Left ventricle myocardium inferior (tissue), 1 donor: ENCODE measurements around the gene SULT2B1. TPM values are rescaled to one million over a fixed set of nuclear protein-coding genes. Genes with fewer than 3 reads are reported as not detected.

ENCODE experiments used
- DNase-seq: peaks from one replicate; pipeline ENCODE4 v3.0.0-alpha.2; 2020
- H3K27ac ChIP-seq: fragments of 200-600 bp; replicated peaks from 2 replicates; pipeline ENCODE4 v1.8.0; 2021
- H3K27me3 ChIP-seq: fragments of 200-600 bp; 2 replicates; pipeline ENCODE4 v1.8.0; 2021; ENCODE audit warnings: low read depth
- H3K36me3 ChIP-seq: fragments of 200-600 bp; 2 replicates; pipeline ENCODE4 v1.8.0; 2021
- H3K4me1 ChIP-seq: fragments of 200-600 bp; 2 replicates; pipeline ENCODE4 v1.8.0; 2021
- H3K4me3 ChIP-seq: fragments of 200-600 bp; 2 replicates; pipeline ENCODE4 v1.8.0; 2021; ENCODE audit warnings: mild to moderate bottlenecking, moderate library complexity
- H3K9me3 ChIP-seq: fragments of 200-600 bp; replicated peaks from 2 replicates; pipeline ENCODE4 v1.8.0; 2021
- intact Hi-C: fragments of 100-400 bp; cut with micrococcal nuclease; formaldehyde crosslinking; loops from one replicate; pipeline ENCODE4 v1.11.0; 2022
- total RNA-seq: library from RNA; stranded (reverse); fragmentation: NEBNext Ultra II Directional; extraction: Animal tissue kit (Norgen Biotek cat#: 25700); gene quantifications from one replicate; pipeline ENCODE4 v1.2.1, GENCODE V29; 2021
- TF ChIP-seq, protein P1 (sequence below): fragments of 200-600 bp; IDR thresholded peaks from 2 replicates; pipeline ENCODE4 v1.8.0; 2021; ENCODE audit warnings: antibody characterized with exemption, mild to moderate bottlenecking, borderline replicate concordance
- donor health status: DM: no; HTN: yes; CAD: no; lungs with severe emphysema.

The SULT2B1 gene
- total RNA-seq, 1 donor from 2014 or later = 0.33 TPM

DNA sequence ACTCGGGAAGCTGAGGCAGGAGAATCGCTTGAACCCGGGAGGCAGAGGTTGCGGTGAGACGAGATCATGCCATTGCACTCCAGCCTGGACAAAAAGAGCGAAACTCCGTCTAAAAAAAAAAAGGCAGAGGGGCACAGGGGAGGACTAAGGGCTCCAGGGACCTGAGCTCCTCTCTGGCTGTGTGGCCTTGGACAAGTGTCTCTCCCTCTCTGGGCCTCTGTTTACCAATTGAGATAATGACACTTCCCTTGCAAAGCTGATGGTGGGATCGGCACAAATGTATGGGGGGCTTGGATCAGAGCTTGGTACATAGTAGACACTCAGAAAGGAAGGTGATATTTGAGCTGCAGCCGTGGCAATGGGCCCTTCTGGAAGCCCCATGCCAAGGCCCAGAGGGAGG is 43.2 kb downstream of the SULT2B1 start:
- H3K27ac ChIP-seq = no peak overlapping the region
- peaks cover 26% of the 10 kb centered on the region for H3K27me3 ChIP-seq
- H3K4me3 ChIP-seq = no peak overlapping the region
- DNase-seq = no peak
- TF ChIP-seq, protein P1, sequence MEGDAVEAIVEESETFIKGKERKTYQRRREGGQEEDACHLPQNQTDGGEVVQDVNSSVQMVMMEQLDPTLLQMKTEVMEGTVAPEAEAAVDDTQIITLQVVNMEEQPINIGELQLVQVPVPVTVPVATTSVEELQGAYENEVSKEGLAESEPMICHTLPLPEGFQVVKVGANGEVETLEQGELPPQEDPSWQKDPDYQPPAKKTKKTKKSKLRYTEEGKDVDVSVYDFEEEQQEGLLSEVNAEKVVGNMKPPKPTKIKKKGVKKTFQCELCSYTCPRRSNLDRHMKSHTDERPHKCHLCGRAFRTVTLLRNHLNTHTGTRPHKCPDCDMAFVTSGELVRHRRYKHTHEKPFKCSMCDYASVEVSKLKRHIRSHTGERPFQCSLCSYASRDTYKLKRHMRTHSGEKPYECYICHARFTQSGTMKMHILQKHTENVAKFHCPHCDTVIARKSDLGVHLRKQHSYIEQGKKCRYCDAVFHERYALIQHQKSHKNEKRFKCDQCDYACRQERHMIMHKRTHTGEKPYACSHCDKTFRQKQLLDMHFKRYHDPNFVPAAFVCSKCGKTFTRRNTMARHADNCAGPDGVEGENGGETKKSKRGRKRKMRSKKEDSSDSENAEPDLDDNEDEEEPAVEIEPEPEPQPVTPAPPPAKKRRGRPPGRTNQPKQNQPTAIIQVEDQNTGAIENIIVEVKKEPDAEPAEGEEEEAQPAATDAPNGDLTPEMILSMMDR = no peak
- H3K4me1 ChIP-seq = no peaks in the 10 kb centered on the region
- intact Hi-C loops = no loop called here
- no peaks in the 10 kb centered on the region for H3K36me3 ChIP-seq
- no peaks in the 10 kb centered on the region for H3K9me3 ChIP-seq

DNA sequence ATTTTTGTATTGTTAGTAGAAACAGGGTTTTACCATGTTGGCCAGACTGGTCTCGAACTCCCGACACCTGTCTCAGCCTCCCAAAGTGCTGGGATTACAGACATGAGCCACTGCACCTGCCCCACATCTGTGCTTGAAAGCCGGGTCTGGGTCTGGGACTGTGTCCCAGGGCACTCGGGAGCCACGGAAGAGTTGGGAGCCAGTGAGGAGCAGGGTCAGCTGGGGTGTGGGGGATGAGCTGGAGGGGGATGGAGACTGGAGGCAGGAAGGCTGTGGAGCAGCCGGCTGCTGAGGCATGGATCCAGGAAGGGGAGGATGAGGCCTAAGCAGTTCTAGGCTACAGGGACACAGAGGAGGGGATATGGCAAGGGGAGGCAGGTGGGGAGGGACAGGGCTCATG is 43.9 kb downstream of the SULT2B1 start:
- DNase-seq = no peak
- Histone ChIP-seq H3K4me1 (no peaks in the 10 kb centered on the region), H3K9me3 (no peaks in the 10 kb centered on the region), H3K27me3 (peaks cover 28% of the 10 kb centered on the region), H3K36me3 (no peaks in the 10 kb centered on the region), H3K27ac (no peak overlapping the region), H3K4me3 (no peak overlapping the region)
- TF ChIP-seq, protein P1 = no peak
- intact Hi-C loops = no loop called here

DNA sequence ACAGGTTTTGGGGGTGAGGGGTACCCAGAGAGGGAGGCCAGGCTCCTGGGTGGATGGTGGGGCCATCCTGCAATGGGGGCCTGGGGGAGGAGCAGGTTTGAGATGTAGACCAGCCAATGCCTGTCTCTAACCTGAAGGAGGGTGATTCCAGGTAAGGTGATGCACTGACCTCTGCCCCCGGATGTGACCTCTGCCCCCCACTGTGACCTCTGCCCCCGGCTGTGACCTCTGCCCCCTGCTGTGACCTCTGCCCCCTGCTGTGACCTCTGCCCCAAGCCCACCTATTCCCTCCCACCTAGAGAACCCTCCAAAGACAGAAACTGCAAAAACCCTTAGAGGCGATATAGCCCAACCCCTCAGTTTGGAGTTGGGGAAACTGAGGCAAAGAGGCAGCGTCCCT is 44.3 kb downstream of the SULT2B1 start:
- Histone ChIP-seq H3K36me3 (no peaks in the 10 kb centered on the region), H3K27ac (no peak overlapping the region), H3K4me1 (no peaks in the 10 kb centered on the region), H3K9me3 (no peaks in the 10 kb centered on the region), H3K4me3 (no peak overlapping the region), H3K27me3 (peaks cover 32% of the 10 kb centered on the region)
- intact Hi-C loops = no loop called here
- TF ChIP-seq, protein P1 = no peak
- no peak for DNase-seq

DNA sequence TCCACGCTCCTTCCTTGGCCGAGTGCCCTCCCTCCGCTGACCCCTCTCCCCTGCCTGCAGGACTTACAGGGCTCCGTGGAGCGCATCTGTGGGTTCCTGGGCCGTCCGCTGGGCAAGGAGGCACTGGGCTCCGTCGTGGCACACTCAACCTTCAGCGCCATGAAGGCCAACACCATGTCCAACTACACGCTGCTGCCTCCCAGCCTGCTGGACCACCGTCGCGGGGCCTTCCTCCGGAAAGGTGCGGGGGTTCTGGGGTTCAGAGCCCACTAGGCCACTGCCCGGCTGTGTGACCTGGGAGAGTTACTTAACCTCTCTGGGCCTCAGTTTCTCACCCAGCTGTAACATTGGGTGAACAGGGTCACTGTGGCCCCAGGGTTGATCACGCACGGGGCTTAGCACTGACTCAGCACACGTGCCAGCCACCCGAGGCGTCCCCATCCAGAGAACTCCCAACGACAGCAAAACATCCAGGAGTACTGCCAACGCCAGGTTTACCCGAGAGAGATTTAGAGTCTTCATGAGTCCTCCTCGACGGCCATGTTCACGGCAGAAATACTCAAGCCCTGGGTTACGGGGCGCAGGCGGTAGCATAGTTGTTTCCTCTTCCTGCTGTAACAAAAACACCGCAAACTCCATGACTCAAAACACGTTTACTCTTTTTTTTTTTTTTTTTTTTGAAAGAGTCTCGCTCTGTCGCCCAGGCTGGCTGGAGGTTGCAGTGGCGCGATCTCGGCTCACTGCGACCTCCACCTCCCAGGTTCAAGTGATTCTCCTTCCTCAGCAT is 44.9 kb downstream of the SULT2B1 start:
- no peaks in the 10 kb centered on the region for H3K4me1 ChIP-seq
- intact Hi-C loops = no loop called here
- H3K4me3 ChIP-seq = no peak overlapping the region
- no peak for DNase-seq
- no peaks in the 10 kb centered on the region for H3K36me3 ChIP-seq
- no peaks in the 10 kb centered on the region for H3K9me3 ChIP-seq
- H3K27ac ChIP-seq = no peak overlapping the region
- TF ChIP-seq, protein P1 = no peak
- peaks cover 35% of the 10 kb centered on the region for H3K27me3 ChIP-seq

DNA sequence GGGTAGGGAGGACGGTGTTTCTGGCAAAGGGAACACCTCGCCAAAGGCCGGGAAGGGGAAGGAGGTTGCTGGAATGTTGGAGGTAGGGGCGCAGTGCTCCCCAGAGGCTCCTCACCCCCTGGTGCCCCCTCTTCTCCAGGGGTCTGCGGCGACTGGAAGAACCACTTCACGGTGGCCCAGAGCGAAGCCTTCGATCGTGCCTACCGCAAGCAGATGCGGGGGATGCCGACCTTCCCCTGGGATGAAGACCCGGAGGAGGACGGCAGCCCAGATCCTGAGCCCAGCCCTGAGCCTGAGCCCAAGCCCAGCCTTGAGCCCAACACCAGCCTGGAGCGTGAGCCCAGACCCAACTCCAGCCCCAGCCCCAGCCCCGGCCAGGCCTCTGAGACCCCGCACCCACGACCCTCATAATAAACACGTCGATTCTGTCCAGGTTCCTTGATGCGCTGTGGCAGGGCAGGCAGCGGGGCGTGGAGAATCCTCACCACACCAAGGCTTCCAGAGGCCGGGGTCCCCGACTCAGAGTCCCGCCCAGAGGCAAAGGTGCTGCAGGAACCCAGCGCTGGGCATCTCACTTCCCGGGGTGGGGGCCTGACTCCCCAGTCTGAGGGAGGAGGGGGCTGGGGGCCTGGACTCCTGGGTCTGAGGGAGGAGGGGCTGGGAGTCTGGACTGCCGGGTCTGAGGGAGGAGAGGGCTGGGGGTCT is 47.2 kb downstream of the SULT2B1 start:
- no peaks in the 10 kb centered on the region for H3K36me3 ChIP-seq
- DNase-seq = no peak
- no peaks in the 10 kb centered on the region for H3K9me3 ChIP-seq
- peaks cover 35% of the 10 kb centered on the region for H3K27me3 ChIP-seq
- no peak overlapping the region for H3K27ac ChIP-seq
- H3K4me3 ChIP-seq = no peak overlapping the region
- TF ChIP-seq, protein P1 = no peak
- H3K4me1 ChIP-seq = no peaks in the 10 kb centered on the region
- intact Hi-C loops = no loop called here
